HG02885 (cell line): Measurements from ENCODE around the gene MAP4K4.
"Not testable (repeated sequence)": the region's sequence is repeated elsewhere in the genome, so short reads cannot be mapped to it uniquely, and the experiment has no call there.

Experiments
- ATAC-seq: cut with Tn5 transposase; IDR thresholded peaks from one replicate; pipeline ENCODE4 v1.9.1; 2021; ENCODE audit warnings: mild to moderate bottlenecking; ENCODE audit not compliant: unreplicated experiment, poor library complexity

The MAP4K4 gene

DNA sequence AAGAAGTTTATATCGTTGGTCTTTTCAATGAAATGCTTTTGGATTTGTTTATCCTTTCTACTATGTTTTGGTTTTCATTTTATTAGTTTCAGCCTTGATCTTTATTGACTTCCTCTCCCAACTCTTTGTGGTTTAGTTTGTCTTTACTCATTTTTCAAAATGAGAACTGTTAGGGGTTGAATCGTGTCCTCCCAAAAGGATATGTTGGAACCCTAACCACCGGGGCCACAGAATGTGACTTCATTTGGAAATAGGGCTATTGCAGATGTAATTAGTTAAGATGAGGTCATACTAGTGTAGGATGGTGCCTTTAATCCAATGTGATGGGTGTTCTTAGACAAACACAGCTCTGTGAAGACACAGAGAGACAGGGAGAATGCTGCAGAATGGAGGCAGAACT is 233.9 kb downstream of the MAP4K4 start:
- ATAC-seq: no peak

DNA sequence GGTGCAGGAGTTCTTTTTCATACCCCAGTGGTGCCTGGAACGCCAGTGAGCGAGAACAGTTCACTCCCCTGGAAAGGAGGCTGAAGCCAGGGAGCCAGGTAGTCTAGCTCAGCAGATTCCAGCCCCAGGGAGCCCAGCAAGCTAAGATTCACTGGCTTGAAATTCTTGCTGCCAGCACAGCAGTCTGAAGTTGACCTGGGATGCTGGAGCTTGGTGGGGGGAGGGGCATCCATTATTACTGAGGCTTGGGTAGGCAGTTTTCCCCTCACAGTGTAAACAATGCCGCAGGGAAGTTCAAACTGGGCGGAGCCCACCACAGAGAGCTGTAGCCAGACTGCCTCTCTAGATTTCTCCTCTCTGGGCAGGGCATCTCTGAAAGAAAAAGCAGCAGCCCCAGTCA is 238.3 kb downstream of the MAP4K4 start:
- ATAC-seq: not testable (repeated sequence)

DNA sequence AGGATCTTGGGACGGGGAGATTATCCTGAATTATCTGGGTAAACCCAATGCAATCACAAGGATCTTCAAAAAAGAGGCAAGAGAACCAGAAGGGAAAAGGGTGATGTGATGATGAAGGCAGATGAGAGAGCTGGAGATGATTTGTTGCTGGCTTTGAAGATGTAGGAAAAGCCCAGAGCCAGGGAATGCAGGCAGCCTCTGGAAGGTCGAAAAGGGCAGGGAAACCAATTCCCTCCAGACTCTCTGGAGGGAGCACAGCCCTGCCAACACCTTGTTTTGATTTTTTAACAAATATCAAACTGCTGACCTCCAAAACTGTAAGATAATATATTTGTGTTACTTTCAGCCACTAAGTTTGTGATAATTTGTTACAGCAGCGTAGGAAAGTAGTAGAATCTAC is 245.3 kb downstream of the MAP4K4 start:
- ATAC-seq: no peak
